Prostate gland (tissue), 2 donors: ENCODE results near the gene MEIS2. TPM values are rescaled to one million over a fixed set of nuclear protein-coding genes. Genes with fewer than 3 reads are reported as not detected.

Experiments
- DNase-seq: peaks from one replicate; pipeline ENCODE4 v3.0.0-alpha.2; 2019; ENCODE audit warnings: low spot score
- H3K27ac ChIP-seq, 2 donors: fragments of 200-600 bp; sonication (generic); 2 replicates each; pipeline ENCODE4 v1.5.1; 2017 to 2019
- H3K27me3 ChIP-seq: fragments of 200-600 bp; sonication (generic); replicated peaks from 2 replicates; pipeline ENCODE4 v1.5.1; 2019; ENCODE audit not compliant: insufficient read depth
- H3K36me3 ChIP-seq, 2 donors: fragments of 200-600 bp; sonication (generic); 1 replicate in 1 of 2; 2 replicates in 1 of 2; pipeline versions ENCODE4 v1.5.1 to v1.8.1; 2017 to 2019
- H3K4me1 ChIP-seq: fragments of 200-600 bp; sonication (generic); replicated peaks from 2 replicates; pipeline ENCODE4 v1.5.1; 2019
- H3K4me3 ChIP-seq, 2 donors: fragments of 200-600 bp; sonication (generic); 2 replicates each; pipeline ENCODE4 v1.5.1; 2017 to 2019
- H3K9me3 ChIP-seq: fragments of 200-600 bp; sonication (generic); 2 replicates; pipeline ENCODE4 v1.5.1; 2017
- CTCF ChIP-seq, 4 experiments: fragments of 200-600 bp in 2 of 4; fragments of 450-650 bp in 2 of 4; sonication (generic) in 2 of 4; IDR thresholded peaks; 1 replicate in 3 of 4; 2 replicates in 1 of 4; pipeline ENCODE4 v1.5.1; 2016 to 2019; ENCODE audit warnings: antibody characterized with exemption in 4 of 4, mild to moderate bottlenecking in 2 of 4, moderate library complexity in 2 of 4
- POLR2A ChIP-seq: fragments of 450-650 bp; IDR thresholded peaks from one replicate; pipeline ENCODE4 v1.6.1; 2016; ENCODE audit warnings: antibody characterized with exemption, mild to moderate bottlenecking
- POLR2AphosphoS5 ChIP-seq: sonication (generic); formaldehyde crosslinking; IDR thresholded peaks from one replicate; pipeline ENCODE4 v1.6.1; 2017; ENCODE audit warnings: antibody characterized with exemption
- WGBS: methylation state at CpG from one replicate; pipeline ENCODE4 v1.1.5; 2018; 5-methylcytosine and 5-hydroxymethylcytosine counted together
- intact Hi-C: fragments of 100-400 bp; cut with DNase I; formaldehyde crosslinking; loops from one replicate; pipeline ENCODE4 v1.14.2; 2022
- total RNA-seq, 2 donors: library from RNA; depleted of rRNA; stranded (reverse); fragments of >200 nt; gene quantifications; one replicate each; pipeline ENCODE4 v1.1.0, GENCODE V29; 2016

MEIS2 gene
- total RNA-seq, 2 donors from 2014 or later: 53.4 to 73.2 TPM

GRCh38 chr15:37104424-37104981, 4.2 kb upstream of the MEIS2 start:
- Histone ChIP-seq H3K9me3 (no peaks in the 10 kb centered on the region), H3K4me3 (peak overlapping the region; percentile 57 to 65), H3K27me3 (no peaks in the 10 kb centered on the region), H3K36me3 (no peaks in the 10 kb centered on the region), H3K4me1 (no peaks in the 10 kb centered on the region), H3K27ac (peak overlapping the region; percentile 87 to 92)
- TF ChIP-seq POLR2A (no peak), POLR2AphosphoS5 (peak; percentile 8), CTCF (IDR thresholded peaks at IDR 0.05) (no peak)
- no peak for DNase-seq
- WGBS: 15% methylated on average over 12 of the region's 12 CpGs
- intact Hi-C loops: loop anchor here (5.0 to 10.0 kb wide), 5 partner anchors 500 to 1800 kb away; no protein-coding TSS in a partner anchor

GRCh38 chr15:37103475-37104423, 3.4 kb upstream of the MEIS2 start:
- 13% methylated on average over 27 of the region's 27 CpGs for WGBS

GRCh38 chr15:37103163-37103435, 2.8 kb upstream of the MEIS2 start:
- no peaks in the 10 kb centered on the region for H3K9me3 ChIP-seq
- peak overlapping the region; percentile 87 to 92 for H3K27ac ChIP-seq
- 5% methylated on average over 2 of the region's 2 CpGs for WGBS
- peak overlapping the region; percentile 57 to 65 for H3K4me3 ChIP-seq
- no peaks in the 10 kb centered on the region for H3K36me3 ChIP-seq
- TF ChIP-seq POLR2A (no peak), CTCF (IDR thresholded peaks at IDR 0.05) (no peak), POLR2AphosphoS5 (no peak)
- intact Hi-C loops: loop anchor here (5.0 to 10.0 kb wide), 5 partner anchors 498 to 1798 kb away; no protein-coding TSS in a partner anchor
- H3K4me1 ChIP-seq: no peaks in the 10 kb centered on the region
- no peaks in the 10 kb centered on the region for H3K27me3 ChIP-seq
- no peak for DNase-seq

More at GRCh38 chr15:37103475-37104423, 3.4 kb upstream of the MEIS2 start:
- peak overlapping the region; percentile 57 to 65 for H3K4me3 ChIP-seq
- no peak for DNase-seq
- H3K9me3 ChIP-seq: no peaks in the 10 kb centered on the region
- no peak for TF ChIP-seq POLR2A
- peak overlapping the region; percentile 87 to 92 for H3K27ac ChIP-seq
- intact Hi-C loops: loop anchor here (5.0 to 10.0 kb wide), 5 partner anchors 499 to 1799 kb away; no protein-coding TSS in a partner anchor
- H3K36me3 ChIP-seq: no peaks in the 10 kb centered on the region
- no peaks in the 10 kb centered on the region for H3K27me3 ChIP-seq
- H3K4me1 ChIP-seq: no peaks in the 10 kb centered on the region

GRCh38 chr15:37102305-37103162, 2.2 kb upstream of the MEIS2 start:
- Histone ChIP-seq H3K36me3 (no peaks in the 10 kb centered on the region), H3K4me1 (no peaks in the 10 kb centered on the region), H3K27me3 (no peaks in the 10 kb centered on the region), H3K27ac (peak overlapping the region; percentile 87 to 92), H3K9me3 (no peaks in the 10 kb centered on the region), H3K4me3 (peak overlapping the region; percentile 57 to 65)
- no peak for DNase-seq
- intact Hi-C loops: loop anchor here (5.0 to 10.0 kb wide), 5 partner anchors 498 to 1798 kb away; no protein-coding TSS in a partner anchor
- TF ChIP-seq CTCF (IDR thresholded peaks at IDR 0.05) (no peak), POLR2A (no peak), POLR2AphosphoS5 (no peak)
- WGBS: 2% methylated on average over 38 of the region's 38 CpGs

- Histone ChIP-seq H3K9me3 (no peaks in the 10 kb centered on the region), H3K27me3 (no peaks in the 10 kb centered on the region), H3K36me3 (no peaks in the 10 kb centered on the region), H3K4me1 (no peaks in the 10 kb centered on the region), H3K4me3 (peak overlapping the region; percentile 57 to 65), H3K27ac (peak overlapping the region; percentile 87 to 92)
- DNase-seq: no peak
- WGBS: under 1% methylated on average over 15 of the region's 15 CpGs
- TF ChIP-seq POLR2A: no peak
- TF ChIP-seq CTCF (IDR thresholded peaks at IDR 0.05): no peak
- TF ChIP-seq POLR2AphosphoS5: no peak
- intact Hi-C loops: loop anchor here (2.0 to 10.0 kb wide), 6 partner anchors 215 to 1797 kb away; no protein-coding TSS in a partner anchor
These were observed 1.6 kb upstream of the MEIS2 start for GRCh38 chr15:37101980-37102304.
